ENCODE data around the gene RCCD1.

Gene RCCD1

DNA sequence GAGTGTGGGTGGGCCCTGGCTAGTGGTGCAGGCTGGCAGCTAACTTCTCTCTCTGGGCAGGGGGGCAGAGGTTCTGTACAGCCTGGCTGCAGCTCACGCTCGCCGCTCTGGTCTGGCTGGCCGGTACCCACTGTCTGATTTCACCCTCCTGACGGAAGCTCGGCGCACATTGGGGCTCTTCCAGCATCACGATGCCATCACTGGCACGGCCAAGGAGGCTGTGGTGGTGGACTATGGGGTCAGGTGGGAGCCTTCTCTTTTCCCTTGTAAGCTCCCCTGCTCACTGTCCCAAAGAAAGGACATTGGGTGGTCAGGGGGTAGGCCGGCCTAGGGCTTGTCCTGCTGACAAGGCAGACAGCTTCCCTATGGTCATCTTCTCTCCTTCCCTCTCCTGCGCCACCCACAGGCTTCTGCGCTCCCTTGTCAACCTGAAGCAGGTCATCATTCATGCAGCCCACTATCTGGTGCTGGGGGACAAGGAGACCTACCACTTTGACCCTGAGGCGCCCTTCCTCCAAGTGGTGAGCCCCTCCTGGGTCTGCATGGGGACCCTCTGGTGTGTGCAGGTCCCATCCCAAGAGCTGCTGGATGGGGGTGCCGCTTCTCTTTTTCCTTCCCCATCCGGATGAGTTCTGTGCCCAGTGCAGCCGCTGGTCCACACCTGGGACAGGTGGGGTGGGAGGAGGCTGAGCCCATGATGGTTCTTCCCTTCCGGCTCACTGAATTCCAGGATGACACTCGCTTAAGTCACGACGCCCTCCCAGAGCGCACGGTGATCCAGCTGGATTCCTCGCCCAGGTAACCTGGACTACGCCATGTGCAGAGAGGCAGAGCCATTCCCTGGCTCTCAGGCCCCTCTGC is 44.0 kb upstream of the RCCD1 start:
- TF ChIP-seq, protein P1, sequence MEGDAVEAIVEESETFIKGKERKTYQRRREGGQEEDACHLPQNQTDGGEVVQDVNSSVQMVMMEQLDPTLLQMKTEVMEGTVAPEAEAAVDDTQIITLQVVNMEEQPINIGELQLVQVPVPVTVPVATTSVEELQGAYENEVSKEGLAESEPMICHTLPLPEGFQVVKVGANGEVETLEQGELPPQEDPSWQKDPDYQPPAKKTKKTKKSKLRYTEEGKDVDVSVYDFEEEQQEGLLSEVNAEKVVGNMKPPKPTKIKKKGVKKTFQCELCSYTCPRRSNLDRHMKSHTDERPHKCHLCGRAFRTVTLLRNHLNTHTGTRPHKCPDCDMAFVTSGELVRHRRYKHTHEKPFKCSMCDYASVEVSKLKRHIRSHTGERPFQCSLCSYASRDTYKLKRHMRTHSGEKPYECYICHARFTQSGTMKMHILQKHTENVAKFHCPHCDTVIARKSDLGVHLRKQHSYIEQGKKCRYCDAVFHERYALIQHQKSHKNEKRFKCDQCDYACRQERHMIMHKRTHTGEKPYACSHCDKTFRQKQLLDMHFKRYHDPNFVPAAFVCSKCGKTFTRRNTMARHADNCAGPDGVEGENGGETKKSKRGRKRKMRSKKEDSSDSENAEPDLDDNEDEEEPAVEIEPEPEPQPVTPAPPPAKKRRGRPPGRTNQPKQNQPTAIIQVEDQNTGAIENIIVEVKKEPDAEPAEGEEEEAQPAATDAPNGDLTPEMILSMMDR (IDR thresholded peaks at IDR 0.05; ENCODE audit: low read depth, low read length) = no peak
- no peak overlapping the region for H3K4me3 ChIP-seq (ENCODE audit: low read depth, low read length)

DNA sequence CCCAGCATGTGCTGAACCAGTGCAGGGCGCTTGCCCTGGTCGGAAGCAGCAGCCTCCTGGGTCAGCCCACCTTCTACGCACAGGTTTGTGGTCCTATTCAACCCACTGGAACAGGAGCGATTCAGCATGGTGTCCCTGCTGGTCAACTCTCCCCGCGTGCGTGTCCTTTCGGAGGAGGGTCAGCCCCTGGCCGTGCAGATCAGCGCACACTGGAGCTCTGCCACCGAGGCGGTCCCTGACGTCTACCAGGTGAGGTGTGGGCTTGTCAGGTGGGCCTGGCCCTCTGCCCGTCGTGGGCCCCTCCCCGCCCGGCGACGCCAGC is 43.4 kb upstream of the RCCD1 start:
- TF ChIP-seq, protein P1 (IDR thresholded peaks at IDR 0.05; ENCODE audit: low read depth, low read length) = no peak
- H3K4me3 ChIP-seq (ENCODE audit: low read depth, low read length) = no peak overlapping the region

DNA sequence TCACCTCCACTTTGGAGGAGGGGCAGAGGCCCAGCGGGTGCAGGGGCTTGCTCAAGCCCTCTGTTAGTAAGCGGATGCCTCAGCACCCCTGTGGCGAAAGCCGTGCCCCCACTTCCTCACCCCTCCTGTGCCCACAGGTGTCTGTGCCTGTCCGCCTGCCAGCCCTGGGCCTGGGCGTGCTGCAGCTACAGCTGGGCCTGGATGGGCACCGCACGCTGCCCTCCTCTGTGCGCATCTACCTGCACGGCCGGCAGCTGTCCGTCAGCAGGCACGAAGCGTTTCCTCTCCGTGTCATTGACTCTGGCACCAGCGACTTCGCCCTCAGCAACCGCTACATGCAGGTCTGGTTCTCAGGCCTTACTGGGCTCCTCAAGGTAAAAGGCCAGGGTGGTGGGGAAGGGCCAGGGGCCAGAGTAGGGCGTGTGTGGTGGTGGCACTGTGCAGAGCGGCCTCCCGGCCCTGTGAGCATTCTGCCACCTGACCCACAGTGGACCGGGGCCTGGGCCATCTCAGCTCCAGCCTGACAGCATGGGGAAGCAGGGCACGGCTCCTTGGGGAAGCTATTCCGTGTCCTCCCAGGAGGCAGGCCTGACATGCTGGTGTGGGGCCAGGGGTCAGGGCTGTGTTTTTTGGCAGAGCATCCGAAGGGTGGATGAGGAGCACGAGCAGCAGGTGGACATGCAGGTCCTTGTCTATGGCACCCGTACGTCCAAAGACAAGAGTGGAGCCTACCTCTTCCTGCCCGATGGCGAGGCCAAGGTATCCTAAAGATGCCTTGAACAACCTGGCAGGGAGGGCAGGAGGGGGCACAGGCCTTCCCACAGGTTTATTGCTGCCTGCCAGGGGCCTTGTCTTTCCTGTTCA is 42.5 kb upstream of the RCCD1 start:
- TF ChIP-seq, protein P1 (IDR thresholded peaks at IDR 0.05; ENCODE audit: low read depth, low read length) = no peak
- no peak overlapping the region for H3K4me3 ChIP-seq (ENCODE audit: low read depth, low read length)

DNA sequence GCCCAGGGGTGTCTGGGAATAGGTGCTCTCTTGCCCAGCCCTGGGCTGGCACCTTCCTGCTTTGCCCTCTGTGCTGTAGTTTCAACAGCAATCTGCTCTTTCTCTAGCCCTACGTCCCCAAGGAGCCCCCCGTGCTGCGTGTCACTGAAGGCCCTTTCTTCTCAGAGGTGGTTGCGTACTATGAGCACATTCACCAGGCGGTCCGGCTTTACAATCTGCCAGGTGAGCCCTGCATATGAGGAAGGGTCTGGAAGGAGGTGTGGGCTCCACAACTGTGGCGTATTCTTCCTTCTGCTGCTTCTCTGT is 42.0 kb upstream of the RCCD1 start:
- TF ChIP-seq, protein P1 (IDR thresholded peaks at IDR 0.05; ENCODE audit: low read depth, low read length) = no peak
- no peak overlapping the region for H3K4me3 ChIP-seq (ENCODE audit: low read depth, low read length)

DNA sequence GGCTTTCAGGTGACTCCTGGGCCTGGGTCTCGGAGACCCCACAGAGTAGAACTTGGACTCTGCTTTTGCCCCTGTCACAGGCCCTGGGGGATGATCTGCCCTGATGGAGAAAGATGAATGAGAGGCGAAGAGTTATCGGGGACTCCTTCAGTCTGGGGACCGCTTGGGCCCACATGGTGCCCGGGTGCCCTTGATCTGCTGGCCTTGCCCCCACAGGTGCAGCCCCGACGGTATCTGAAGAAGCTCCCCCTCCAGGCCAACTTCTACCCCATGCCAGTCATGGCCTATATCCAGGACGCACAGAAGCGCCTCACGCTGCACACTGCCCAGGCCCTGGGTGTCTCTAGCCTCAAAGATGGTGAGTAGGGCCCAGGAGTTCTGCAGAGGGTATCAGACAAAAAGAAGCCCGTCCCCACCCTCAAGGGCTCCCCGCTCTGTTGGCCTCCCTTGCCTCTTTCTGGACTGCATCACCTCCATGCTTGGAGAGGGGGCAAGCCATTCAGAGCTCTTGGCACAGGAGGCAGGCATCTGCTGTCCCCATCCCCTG is 41.2 kb upstream of the RCCD1 start:
- H3K4me3 ChIP-seq (ENCODE audit: low read depth, low read length) = no peak overlapping the region
- TF ChIP-seq, protein P1 (IDR thresholded peaks at IDR 0.05; ENCODE audit: low read depth, low read length) = no peak

DNA sequence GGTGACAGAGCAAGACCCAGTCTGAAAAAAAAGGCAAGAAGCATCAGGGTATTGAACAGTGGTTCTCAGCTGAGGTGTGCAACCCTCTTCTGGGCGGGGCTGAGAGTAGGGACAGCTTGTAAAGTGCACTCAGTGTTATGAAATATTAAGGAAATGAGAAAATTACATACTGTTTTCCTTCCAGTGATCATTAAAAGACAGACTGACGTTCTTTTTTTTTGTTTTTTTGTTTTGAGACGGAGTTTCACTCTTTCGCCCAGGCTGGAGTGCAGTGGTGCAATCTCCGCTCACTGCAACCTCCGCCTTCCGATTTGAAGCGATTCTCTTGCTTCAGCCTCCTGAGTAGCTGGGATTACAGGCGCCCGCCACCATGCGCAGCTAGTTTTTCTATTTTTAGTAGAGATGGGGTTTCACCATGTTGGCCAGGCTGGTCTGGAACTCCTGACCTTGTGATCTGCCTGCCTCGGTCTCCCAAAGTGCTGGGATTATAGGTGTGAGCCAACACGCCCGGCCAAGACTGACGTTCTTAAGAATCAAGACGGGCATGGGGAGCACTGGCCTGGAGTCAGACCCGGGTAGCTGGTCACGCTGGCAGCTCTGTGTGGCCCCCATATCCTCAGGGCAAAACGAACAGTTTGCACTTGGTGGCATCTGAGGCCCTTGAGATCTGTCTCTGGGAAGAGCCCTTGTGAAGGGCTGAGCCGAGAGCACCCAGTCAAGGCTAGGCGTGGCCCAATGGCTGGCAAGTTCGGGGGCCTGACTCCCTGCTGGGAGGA is 40.2 kb upstream of the RCCD1 start:
- no peak overlapping the region for H3K4me3 ChIP-seq (ENCODE audit: low read depth, low read length)
- TF ChIP-seq, protein P1 (IDR thresholded peaks at IDR 0.05; ENCODE audit: low read depth, low read length) = no peak

Measured in WI38 (cell line).